Osteoblast (primary cell): ENCODE data around the gene TRIM67. TPM values are rescaled to one million over a fixed set of nuclear protein-coding genes. Genes with fewer than 3 reads are reported as not detected.
A peak's percentile ranks its signal among the peaks of the same experiment; 100 is the strongest.

ENCODE experiments used
- DNase-seq: peaks from one replicate; pipeline ENCODE4 v3.0.0; 2011; ENCODE audit warnings: low spot score, mixed read lengths; ENCODE audit not compliant: insufficient read length; ENCODE audit errors: missing footprints
- H2AFZ ChIP-seq: 2 replicates; pipeline ENCODE4 v1.6.0; 2011; ENCODE audit warnings: mild to moderate bottlenecking, low read length
- H3K27ac ChIP-seq: 2 replicates; pipeline ENCODE4 v1.5.1; 2011; ENCODE audit warnings: mild to moderate bottlenecking, low read depth, low read length, moderate library complexity
- H3K27me3 ChIP-seq: 2 replicates; pipeline ENCODE4 v1.6.0; 2012; ENCODE audit warnings: mild to moderate bottlenecking, control low read depth, inconsistent platforms, low read length, moderate library complexity; ENCODE audit not compliant: insufficient read depth
- H3K36me3 ChIP-seq: 2 replicates; pipeline ENCODE4 v1.5.1; 2011; ENCODE audit warnings: mild to moderate bottlenecking, low read length, control low read depth, moderate library complexity; ENCODE audit not compliant: insufficient read depth
- H3K4me1 ChIP-seq: 2 replicates; pipeline ENCODE4 v1.5.1; 2011; ENCODE audit warnings: mild to moderate bottlenecking, low read length, control low read depth, moderate library complexity; ENCODE audit not compliant: insufficient read depth
- H3K4me2 ChIP-seq: 2 replicates; pipeline ENCODE4 v1.6.0; 2011; ENCODE audit warnings: mild to moderate bottlenecking, low read length; ENCODE audit not compliant: insufficient read depth
- H3K4me3 ChIP-seq: fragments of 200-600 bp; sonication (generic); 3 replicates; pipeline ENCODE4 v1.5.1; 2012; ENCODE audit warnings: mild to moderate bottlenecking, low read length, inconsistent platforms; ENCODE audit not compliant: insufficient read depth
- H3K79me2 ChIP-seq: 2 replicates; pipeline ENCODE4 v1.6.0; 2012; ENCODE audit warnings: mild to moderate bottlenecking, low read length, control low read depth, inconsistent platforms; ENCODE audit not compliant: insufficient read depth
- H3K9me3 ChIP-seq: 2 replicates; pipeline ENCODE4 v1.5.1; 2011; ENCODE audit warnings: low read depth, low read length, control low read depth
- H4K20me1 ChIP-seq: 2 replicates; pipeline ENCODE4 v1.6.0; 2012; ENCODE audit warnings: mild to moderate bottlenecking, low read length, control low read depth; ENCODE audit not compliant: insufficient read depth
- total RNA-seq: library from RNA; depleted of rRNA; stranded (reverse); fragments of >200 nt; gene quantifications from 2 replicates; pipeline ENCODE4 v1.2.3, GENCODE V29; 2012
- TF ChIP-seq, protein P1 (sequence below): IDR thresholded peaks from 2 replicates; pipeline ENCODE4 v1.5.1; 2011; ENCODE audit warnings: mild to moderate bottlenecking, low read depth, low read length, moderate library complexity; ENCODE audit errors: extremely low read depth

Gene TRIM67
- total RNA-seq, 1 donor = 0.36 TPM

GRCh38 chr1:231217056-231217455, 55.2 kb downstream of the TRIM67 start:
- no peaks in the 10 kb centered on the region for H3K4me1 ChIP-seq

DNA sequence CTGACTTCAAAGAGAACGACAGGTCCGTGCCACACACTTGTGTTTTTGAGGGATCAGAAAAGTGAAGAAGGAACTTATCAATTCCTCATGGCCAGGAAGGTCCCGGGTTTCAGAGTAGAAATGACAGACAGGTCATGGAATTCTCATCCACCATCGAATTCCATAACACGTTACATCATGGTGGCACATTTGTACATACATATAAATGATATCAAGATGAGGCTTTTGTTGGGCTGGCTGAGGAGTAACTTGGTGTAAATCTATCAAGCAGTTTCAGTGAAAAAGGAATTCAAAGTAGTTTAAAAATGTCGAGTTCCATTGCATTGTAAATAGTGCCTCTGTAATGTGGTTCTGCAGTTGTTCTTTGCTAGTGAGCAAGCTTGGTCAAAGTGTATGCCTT, 56.2 kb downstream of the TRIM67 start:
- TF ChIP-seq, protein P1, sequence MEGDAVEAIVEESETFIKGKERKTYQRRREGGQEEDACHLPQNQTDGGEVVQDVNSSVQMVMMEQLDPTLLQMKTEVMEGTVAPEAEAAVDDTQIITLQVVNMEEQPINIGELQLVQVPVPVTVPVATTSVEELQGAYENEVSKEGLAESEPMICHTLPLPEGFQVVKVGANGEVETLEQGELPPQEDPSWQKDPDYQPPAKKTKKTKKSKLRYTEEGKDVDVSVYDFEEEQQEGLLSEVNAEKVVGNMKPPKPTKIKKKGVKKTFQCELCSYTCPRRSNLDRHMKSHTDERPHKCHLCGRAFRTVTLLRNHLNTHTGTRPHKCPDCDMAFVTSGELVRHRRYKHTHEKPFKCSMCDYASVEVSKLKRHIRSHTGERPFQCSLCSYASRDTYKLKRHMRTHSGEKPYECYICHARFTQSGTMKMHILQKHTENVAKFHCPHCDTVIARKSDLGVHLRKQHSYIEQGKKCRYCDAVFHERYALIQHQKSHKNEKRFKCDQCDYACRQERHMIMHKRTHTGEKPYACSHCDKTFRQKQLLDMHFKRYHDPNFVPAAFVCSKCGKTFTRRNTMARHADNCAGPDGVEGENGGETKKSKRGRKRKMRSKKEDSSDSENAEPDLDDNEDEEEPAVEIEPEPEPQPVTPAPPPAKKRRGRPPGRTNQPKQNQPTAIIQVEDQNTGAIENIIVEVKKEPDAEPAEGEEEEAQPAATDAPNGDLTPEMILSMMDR = no peak
- no peak for DNase-seq

More at GRCh38 chr1:231217056-231217455, 55.2 kb downstream of the TRIM67 start:
- TF ChIP-seq, protein P1 = no peak
- DNase-seq = peak; percentile 48
- H2AFZ ChIP-seq = no peak overlapping the region
- no peaks in the 10 kb centered on the region for H3K36me3 ChIP-seq
- no peaks in the 10 kb centered on the region for H3K79me2 ChIP-seq
- no peaks in the 10 kb centered on the region for H4K20me1 ChIP-seq
- H3K27ac ChIP-seq = no peak overlapping the region
- H3K27me3 ChIP-seq = peaks cover 12% of the 10 kb centered on the region
- no peak overlapping the region for H3K4me2 ChIP-seq
- H3K4me3 ChIP-seq = no peak overlapping the region
- no peaks in the 10 kb centered on the region for H3K9me3 ChIP-seq

DNA sequence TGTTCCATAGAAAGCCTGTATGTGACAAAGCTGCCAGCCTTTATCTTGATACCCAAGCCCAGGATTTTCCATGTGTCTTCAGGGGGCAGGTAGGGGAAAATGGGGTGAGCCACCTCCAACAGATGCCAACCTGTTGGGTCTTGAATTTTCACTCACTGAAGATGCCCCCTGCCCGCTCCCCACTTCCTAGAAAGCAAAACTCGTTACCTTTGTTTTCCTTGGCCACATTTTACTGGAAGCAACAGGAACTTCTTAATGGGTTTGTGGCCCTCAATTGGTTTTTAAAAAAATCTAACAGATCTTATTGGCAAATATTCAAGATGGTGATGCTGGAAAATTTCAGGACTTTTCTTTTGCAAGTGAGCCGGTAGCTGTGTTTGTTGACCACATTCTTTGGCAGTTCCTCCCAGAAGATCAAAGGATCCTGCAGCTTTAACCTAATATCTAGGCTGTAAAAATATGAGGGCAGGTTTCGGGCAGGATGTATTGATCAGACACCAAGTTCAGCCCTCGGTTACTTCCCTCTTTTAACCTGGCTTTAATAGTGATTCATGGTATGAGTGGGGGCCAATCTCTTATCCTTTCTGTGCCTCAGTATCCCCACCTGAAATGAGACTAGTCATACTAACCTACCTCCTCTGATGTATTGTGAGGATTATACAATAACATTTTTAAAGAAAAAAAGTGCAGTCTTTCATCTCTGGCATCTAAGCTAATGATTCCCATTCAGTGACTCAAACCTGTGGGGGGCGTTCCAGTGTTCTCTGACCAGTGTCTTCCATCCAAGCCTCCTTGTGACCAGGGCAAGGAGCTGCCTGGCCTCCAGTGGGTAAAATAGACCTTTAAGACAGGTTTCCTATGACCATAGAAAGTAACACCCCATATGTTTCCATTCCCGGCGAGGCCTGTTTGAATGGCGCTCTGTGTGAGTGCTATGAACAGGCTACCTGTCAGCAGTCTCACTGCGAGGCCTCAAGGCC, 57.9 kb downstream of the TRIM67 start:
- H3K36me3 ChIP-seq = peaks cover 13% of the 10 kb centered on the region
- no peaks in the 10 kb centered on the region for H3K4me1 ChIP-seq
- H2AFZ ChIP-seq = no peak overlapping the region
- H3K9me3 ChIP-seq = no peaks in the 10 kb centered on the region
- H4K20me1 ChIP-seq = no peaks in the 10 kb centered on the region
- DNase-seq = no peak
- TF ChIP-seq, protein P1 = no peak
- peaks cover 10% of the 10 kb centered on the region for H3K27me3 ChIP-seq
- H3K79me2 ChIP-seq = no peaks in the 10 kb centered on the region
- H3K27ac ChIP-seq = no peak overlapping the region
- H3K4me2 ChIP-seq = no peak overlapping the region
- no peak overlapping the region for H3K4me3 ChIP-seq

More for the DNA sequence above, 56.2 kb downstream of the TRIM67 start:
- Histone ChIP-seq H2AFZ (no peak overlapping the region), H3K9me3 (no peaks in the 10 kb centered on the region), H4K20me1 (no peaks in the 10 kb centered on the region), H3K36me3 (no peaks in the 10 kb centered on the region), H3K79me2 (no peaks in the 10 kb centered on the region), H3K4me3 (no peak overlapping the region), H3K4me2 (no peak overlapping the region), H3K4me1 (no peaks in the 10 kb centered on the region), H3K27ac (no peak overlapping the region), H3K27me3 (peaks cover 10% of the 10 kb centered on the region)

DNA sequence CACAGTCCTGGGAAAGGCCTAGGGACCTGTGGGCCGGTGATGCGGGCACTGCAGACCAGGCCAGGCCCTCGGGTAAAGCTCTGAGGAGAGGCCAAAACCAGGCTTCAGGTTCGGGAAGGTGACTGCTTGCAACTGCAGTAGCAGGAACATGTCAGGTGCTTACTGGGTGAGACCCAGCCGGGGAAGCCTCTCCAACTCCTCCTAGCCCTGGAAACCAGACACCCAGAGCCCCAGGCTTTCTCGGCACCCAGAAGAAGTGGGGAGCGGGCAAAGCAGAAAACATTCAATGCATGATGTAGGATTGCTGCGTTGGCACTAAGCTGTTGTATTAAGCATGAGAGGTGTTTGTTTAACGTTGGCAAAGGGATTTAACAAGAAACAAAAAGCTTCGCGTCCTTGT, 58.9 kb downstream of the TRIM67 start:
- Histone ChIP-seq H3K27ac (no peak overlapping the region), H3K9me3 (no peaks in the 10 kb centered on the region), H3K27me3 (peaks cover 6% of the 10 kb centered on the region), H3K36me3 (peaks cover 23% of the 10 kb centered on the region), H3K4me3 (no peak overlapping the region), H3K4me2 (no peak overlapping the region), H2AFZ (no peak overlapping the region), H3K4me1 (no peaks in the 10 kb centered on the region), H3K79me2 (no peaks in the 10 kb centered on the region), H4K20me1 (no peaks in the 10 kb centered on the region)
- TF ChIP-seq, protein P1 = no peak
- no peak for DNase-seq
